HEK293T (cell line): ENCODE results near the gene WDR46.

ENCODE experiments used
- ARNT ChIP-seq: fragments of 450-650 bp; IDR thresholded peaks from 2 replicates; pipeline ENCODE4 v1.6.1; 2017; ENCODE audit warnings: mild to moderate bottlenecking
- ELF4 ChIP-seq: fragments of 450-650 bp; IDR thresholded peaks from 2 replicates; pipeline ENCODE4 v1.6.1; 2017; ENCODE audit warnings: antibody characterized with exemption
- FOXA1 ChIP-seq: fragments of 450-650 bp; IDR thresholded peaks from 2 replicates; pipeline ENCODE4 v1.6.1; 2016; ENCODE audit warnings: mild to moderate bottlenecking
- FOXK2 ChIP-seq: fragments of 450-650 bp; IDR thresholded peaks from 2 replicates; pipeline ENCODE4 v1.6.1; 2016; ENCODE audit warnings: mild to moderate bottlenecking
- FOXM1 ChIP-seq: fragments of 450-650 bp; IDR thresholded peaks from 2 replicates; pipeline ENCODE4 v1.6.1; 2017; ENCODE audit warnings: mild to moderate bottlenecking, borderline replicate concordance
- L3MBTL2 ChIP-seq: fragments of 450-650 bp; conservative IDR thresholded peaks from 2 replicates; pipeline ENCODE4 v1.6.1; 2016; ENCODE audit warnings: mild to moderate bottlenecking
- LEF1 ChIP-seq: fragments of 450-650 bp; IDR thresholded peaks from 2 replicates; pipeline ENCODE4 v1.6.1; 2017; ENCODE audit warnings: mild to moderate bottlenecking, borderline replicate concordance
- SP1 ChIP-seq: fragments of 450-650 bp; IDR thresholded peaks from 2 replicates; pipeline ENCODE4 v1.6.1; 2017
- TARDBP ChIP-seq: fragments of 450-650 bp; IDR thresholded peaks from 2 replicates; pipeline ENCODE4 v1.6.1; 2016
- ZNF384 ChIP-seq: fragments of 450-650 bp; IDR thresholded peaks from 2 replicates; pipeline ENCODE4 v1.6.1; 2016
- TF ChIP-seq, protein P1 (sequence below): fragments of 450-650 bp; IDR thresholded peaks from 2 replicates; pipeline ENCODE4 v1.6.1; 2016

DNA sequence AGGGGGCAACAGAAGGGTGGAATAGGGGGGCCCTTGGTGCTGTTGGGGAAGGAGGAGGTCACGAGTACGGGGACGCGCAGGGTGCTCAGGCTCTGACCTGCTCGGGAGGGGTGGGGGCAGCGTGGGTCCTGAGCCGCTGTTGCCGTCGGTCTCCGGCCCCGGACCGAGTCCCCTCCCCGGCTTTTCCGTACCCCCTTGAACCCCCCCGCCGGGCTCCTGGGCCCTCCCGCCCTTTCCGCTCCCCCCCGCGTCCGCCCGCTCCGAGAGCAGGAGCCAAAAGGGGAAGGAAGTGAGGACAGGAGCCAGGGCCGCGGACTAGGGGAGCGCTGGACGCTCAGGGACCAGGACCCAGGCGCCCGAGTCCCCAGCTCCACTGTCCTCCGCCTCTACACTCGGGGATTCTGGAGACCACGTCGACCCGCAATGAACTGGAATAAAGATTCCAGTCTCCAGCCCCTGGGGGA, 9.8 kb upstream of the WDR46 start, which contains the start of gene RGL2:
- TF ChIP-seq FOXM1 (no peak), FOXK2 (no peak), FOXA1 (no peak), SP1 (no peak), ELF4 (no peak), ARNT (no peak), TARDBP (no peak), L3MBTL2 (no peak), ZNF384 (no peak), LEF1 (no peak)
- TF ChIP-seq, protein P1, sequence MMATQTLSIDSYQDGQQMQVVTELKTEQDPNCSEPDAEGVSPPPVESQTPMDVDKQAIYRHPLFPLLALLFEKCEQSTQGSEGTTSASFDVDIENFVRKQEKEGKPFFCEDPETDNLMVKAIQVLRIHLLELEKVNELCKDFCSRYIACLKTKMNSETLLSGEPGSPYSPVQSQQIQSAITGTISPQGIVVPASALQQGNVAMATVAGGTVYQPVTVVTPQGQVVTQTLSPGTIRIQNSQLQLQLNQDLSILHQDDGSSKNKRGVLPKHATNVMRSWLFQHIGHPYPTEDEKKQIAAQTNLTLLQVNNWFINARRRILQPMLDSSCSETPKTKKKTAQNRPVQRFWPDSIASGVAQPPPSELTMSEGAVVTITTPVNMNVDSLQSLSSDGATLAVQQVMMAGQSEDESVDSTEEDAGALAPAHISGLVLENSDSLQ, result no peak
